CD8-positive, alpha-beta memory T cell (primary cell): ENCODE measurements around the gene PRDM16. TPM values are rescaled to one million over a fixed set of nuclear protein-coding genes. Genes with fewer than 3 reads are reported as not detected.
A peak's percentile ranks its signal among the peaks of the same experiment; 100 is the strongest.

ENCODE experiments used
- CTCF ChIA-PET: fragments of 350-600 bp; sonication (Branson Sonifier 250); formaldehyde crosslinking; loops from one replicate; lab custom pipeline; 2021; ENCODE audit warnings: antibody characterized with exemption; lab: Charles Lee
- POLR2A ChIA-PET: fragments of 350-600 bp; sonication (Branson Sonifier 250); formaldehyde crosslinking; loops from one replicate; lab custom pipeline; 2021; ENCODE audit warnings: antibody characterized with exemption; lab: Charles Lee
- DNase-seq, 5 donors: peaks; one replicate each; pipeline versions ENCODE4 v3.0.0 to v3.0.0-alpha.2; 2020 to 2022; ENCODE audit warnings: mixed read lengths in 1 of 5
- H3K27ac ChIP-seq: one replicate; pipeline ENCODE4 v1.7.0; 2013; ENCODE audit warnings: low read depth, mild to moderate bottlenecking, low read length, moderate library complexity
- H3K27me3 ChIP-seq: 2 replicates; pipeline ENCODE4 v1.7.0; 2013; ENCODE audit warnings: low read length, mild to moderate bottlenecking; ENCODE audit not compliant: insufficient read depth, poor library complexity, severe bottlenecking
- H3K36me3 ChIP-seq: 2 replicates; pipeline ENCODE4 v1.7.0; 2013; ENCODE audit warnings: mild to moderate bottlenecking, low read length, moderate library complexity; ENCODE audit not compliant: insufficient read depth
- H3K4me1 ChIP-seq: 2 replicates; pipeline ENCODE4 v1.7.0; 2013; ENCODE audit warnings: mild to moderate bottlenecking, low read length, moderate library complexity; ENCODE audit not compliant: insufficient read depth
- H3K4me3 ChIP-seq: 2 replicates; pipeline ENCODE4 v1.7.0; 2013; ENCODE audit warnings: mild to moderate bottlenecking, low read length
- H3K9me3 ChIP-seq: 2 replicates; pipeline ENCODE4 v1.7.0; 2013; ENCODE audit warnings: mild to moderate bottlenecking, low read length
- H3K27ac Mint-ChIP-seq, 8 donors: one replicate each; pipeline ENCODE4 v1.8.0; 2020 to 2021; ENCODE audit warnings: mixed read lengths in 8 of 8, mild to moderate bottlenecking in 6 of 8, inconsistent platforms in 3 of 8, moderate library complexity in 3 of 8
- H3K27me3 Mint-ChIP-seq, 2 donors: one replicate each; pipeline ENCODE4 v1.8.0; 2020 to 2021; ENCODE audit warnings: mixed read lengths in 2 of 2, mild to moderate bottlenecking in 1 of 2, moderate library complexity in 1 of 2
- H3K36me3 Mint-ChIP-seq, 3 donors: one replicate each; pipeline ENCODE4 v1.8.0; 2020 to 2021; ENCODE audit warnings: mixed read lengths in 3 of 3, inconsistent platforms in 1 of 3, mild to moderate bottlenecking in 1 of 3
- H3K4me1 Mint-ChIP-seq, 3 donors: one replicate each; pipeline ENCODE4 v1.8.0; 2020 to 2021; ENCODE audit warnings: mixed read lengths in 3 of 3, inconsistent platforms in 1 of 3, mild to moderate bottlenecking in 1 of 3
- H3K4me3 Mint-ChIP-seq, 7 donors: one replicate each; pipeline ENCODE4 v1.8.0; 2020 to 2021; ENCODE audit warnings: mixed read lengths in 7 of 7, mild to moderate bottlenecking in 6 of 7, moderate library complexity in 4 of 7, inconsistent platforms in 2 of 7
- H3K9me3 Mint-ChIP-seq, 5 donors: one replicate each; pipeline ENCODE4 v1.8.0; 2020 to 2022; ENCODE audit warnings: mixed read lengths in 5 of 5, mild to moderate bottlenecking in 3 of 5, moderate library complexity in 2 of 5, inconsistent platforms in 1 of 5
- polyA plus RNA-seq: library from polyadenylated mRNA; unstranded; fragments of 300-500 nt; fragmentation: Illumina TruSeq; gene quantifications from one replicate; pipeline ENCODE4 v1.2.3, GENCODE V29; 2021
- total RNA-seq, 2 experiments: library from RNA; stranded (reverse); gene quantifications; one replicate each; pipeline ENCODE4 v1.2.3, GENCODE V29; 2021

Gene PRDM16
- total and polyA plus RNA-seq, 3 experiments from 2014 or later, result not detected

DNA sequence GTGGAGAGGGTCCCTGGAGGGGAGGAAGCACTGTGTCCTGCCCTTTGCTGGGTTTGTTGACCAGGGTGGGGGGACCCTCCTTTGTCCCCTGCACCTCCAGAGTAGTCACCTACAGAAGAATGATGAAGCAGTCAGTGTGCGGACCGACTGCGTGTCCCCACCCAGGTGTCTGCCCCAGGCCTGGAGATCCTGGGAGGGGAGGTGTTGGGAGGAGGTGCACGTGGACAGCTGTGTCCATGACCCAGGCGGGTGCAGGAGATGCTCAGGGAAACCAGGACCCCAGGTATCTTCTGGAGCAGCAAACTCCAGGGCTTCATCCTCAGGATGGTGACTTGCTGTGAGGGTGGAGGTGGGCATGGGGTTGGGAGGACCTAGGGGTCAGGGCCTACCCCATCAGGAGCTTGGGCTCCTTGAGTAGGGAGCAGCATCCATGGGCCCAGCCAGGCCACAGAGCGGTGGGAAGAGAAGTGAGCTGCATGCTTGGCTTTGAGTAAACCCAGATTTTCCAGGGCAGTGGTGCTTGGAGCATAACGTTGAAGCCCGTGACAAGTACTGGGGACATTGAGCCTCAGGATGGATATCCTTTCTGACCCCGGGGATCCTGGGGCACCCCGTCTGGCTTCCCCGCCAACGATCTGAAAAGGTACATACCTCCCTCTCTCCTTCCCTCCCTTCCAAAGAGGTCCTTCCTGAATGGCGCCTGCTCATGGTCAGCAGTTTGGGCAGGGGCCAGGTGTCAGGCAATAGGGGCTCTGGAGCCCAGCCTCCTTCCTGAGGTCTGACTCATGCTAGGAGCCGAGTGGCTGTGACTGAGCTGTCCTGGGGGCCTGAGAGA is 34.1 kb upstream of the PRDM16 start:
- peaks cover 2 to 3% of the 10 kb centered on the region in 2 donors for H3K27me3 Mint-ChIP-seq
- H3K27ac Mint-ChIP-seq, result no peak overlapping the region
- Histone ChIP-seq H3K4me1 (peaks cover 25% of the 10 kb centered on the region), H3K27me3 (no peaks in the 10 kb centered on the region), H3K9me3 (no peaks in the 10 kb centered on the region), H3K36me3 (no peaks in the 10 kb centered on the region), H3K4me3 (no peak overlapping the region), H3K27ac (no peak overlapping the region)
- ChIA-PET CTCF (interaction anchor here (0.6 kb wide), 1 partner anchor 154 kb away, joined by 3 read pairs; no protein-coding TSS in a partner anchor), POLR2A (no interaction called here)
- no peaks in the 10 kb centered on the region for H3K9me3 Mint-ChIP-seq
- no peaks in the 10 kb centered on the region for H3K36me3 Mint-ChIP-seq
- DNase-seq, result peak in 1 of 5 donors; percentile 39
- H3K4me3 Mint-ChIP-seq, result no peak overlapping the region
- peaks cover 5 to 21% (median 12%) of the 10 kb centered on the region in 3 donors for H3K4me1 Mint-ChIP-seq

DNA sequence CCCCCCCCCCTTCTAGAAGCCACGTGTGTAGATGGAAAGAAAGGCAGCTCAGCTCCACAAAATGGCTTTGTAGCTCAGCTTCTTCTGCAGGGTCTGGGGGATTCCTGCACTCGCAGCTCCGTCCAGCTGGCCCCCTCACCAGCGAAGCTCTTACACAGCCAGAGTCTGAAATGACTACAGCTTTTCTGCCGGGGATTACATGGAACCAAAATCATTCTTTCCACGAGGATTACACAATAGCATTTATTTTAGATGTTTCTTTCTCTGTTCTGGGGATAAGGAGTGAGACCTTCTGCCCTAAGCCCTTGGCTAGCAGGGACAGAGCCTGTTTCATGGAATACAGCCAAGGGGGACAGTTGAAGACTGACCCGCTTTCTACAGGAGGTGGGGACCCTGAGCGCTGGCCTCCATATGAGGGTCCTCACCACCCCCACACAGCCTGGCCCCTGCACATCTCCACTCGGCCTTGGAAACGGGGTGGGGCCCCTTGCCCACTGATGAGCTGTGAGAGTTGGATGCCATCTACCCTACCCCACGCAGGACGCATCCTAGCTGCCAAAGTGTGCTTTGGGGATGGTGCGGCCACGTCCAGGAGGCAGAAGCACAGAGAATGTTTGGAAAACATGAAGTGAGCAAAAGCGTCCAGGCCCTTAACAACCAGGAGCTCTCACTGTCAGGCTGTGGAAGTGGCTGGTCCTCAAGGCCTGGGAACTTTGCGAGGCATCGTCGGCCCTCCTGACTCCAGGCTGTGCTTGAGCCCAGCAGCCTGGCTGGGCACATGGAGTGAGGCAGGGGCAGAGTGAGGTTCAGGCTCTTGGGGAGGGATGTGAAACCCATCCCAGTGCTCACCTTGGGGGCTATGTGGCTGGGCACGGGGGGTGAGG is 33.2 kb upstream of the PRDM16 start:
- no peak overlapping the region for H3K4me3 Mint-ChIP-seq
- Histone ChIP-seq H3K27ac (no peak overlapping the region), H3K27me3 (no peaks in the 10 kb centered on the region), H3K4me1 (peaks cover 25% of the 10 kb centered on the region), H3K36me3 (no peaks in the 10 kb centered on the region), H3K9me3 (no peaks in the 10 kb centered on the region), H3K4me3 (no peak overlapping the region)
- DNase-seq, result peak in 1 of 5 donors; percentile 39
- ChIA-PET CTCF (interaction anchor here (0.6 kb wide), 1 partner anchor 155 kb away, joined by 3 read pairs; no protein-coding TSS in a partner anchor), POLR2A (no interaction called here)
- H3K27me3 Mint-ChIP-seq, result peaks cover 2 to 3% of the 10 kb centered on the region in 2 donors
- H3K4me1 Mint-ChIP-seq, result peaks cover 5 to 21% (median 12%) of the 10 kb centered on the region in 3 donors
- H3K36me3 Mint-ChIP-seq, result no peaks in the 10 kb centered on the region
- no peak overlapping the region for H3K27ac Mint-ChIP-seq
- H3K9me3 Mint-ChIP-seq, result no peaks in the 10 kb centered on the region

DNA sequence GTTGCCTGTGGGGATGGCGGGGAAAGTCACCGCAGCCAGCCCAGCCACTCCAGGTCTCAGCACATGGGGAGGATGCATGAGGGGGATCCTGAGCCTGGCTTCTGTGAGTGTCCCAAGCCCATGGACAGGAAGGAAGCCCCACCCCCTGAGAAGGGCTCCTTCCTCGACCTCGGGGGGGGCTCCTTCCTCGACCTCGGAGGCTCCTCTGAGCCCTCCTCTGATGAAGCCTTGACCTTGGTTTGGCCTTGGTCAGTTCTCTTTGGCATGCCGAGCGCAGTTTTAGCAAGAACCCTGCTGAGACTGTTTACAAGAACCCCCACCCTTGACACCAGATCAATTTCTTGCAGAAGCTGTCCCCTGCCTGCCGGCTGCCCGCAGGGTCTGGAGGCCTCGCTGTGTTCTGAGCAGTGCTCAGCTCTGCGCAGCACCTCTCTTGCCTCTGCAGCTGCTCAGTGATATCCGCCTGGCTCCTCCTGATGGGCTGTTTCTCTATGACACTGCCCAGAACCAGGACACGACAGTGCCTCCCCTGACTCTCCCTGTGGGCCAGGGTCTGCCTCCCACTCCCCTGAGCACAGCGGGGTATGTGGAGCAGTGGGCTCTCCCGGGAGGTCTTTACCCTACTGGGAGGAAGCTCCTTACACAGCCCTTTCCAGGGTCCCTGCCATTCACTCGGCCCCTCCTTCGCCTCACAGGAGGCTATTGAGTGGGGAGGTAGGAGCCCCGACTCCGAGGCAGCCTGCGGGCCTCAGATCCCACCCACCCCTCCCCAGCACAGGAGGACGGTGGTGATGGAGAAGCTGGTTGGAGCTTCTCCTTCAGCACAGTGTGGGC is 32.3 kb upstream of the PRDM16 start:
- no peak overlapping the region for H3K4me3 Mint-ChIP-seq
- no peaks in the 10 kb centered on the region for H3K36me3 Mint-ChIP-seq
- Histone ChIP-seq H3K4me3 (no peak overlapping the region), H3K27ac (no peak overlapping the region), H3K4me1 (peaks cover 25% of the 10 kb centered on the region), H3K36me3 (no peaks in the 10 kb centered on the region), H3K9me3 (no peaks in the 10 kb centered on the region), H3K27me3 (no peaks in the 10 kb centered on the region)
- CTCF ChIA-PET, result no interaction called here
- peak in 1 of 5 donors; percentile 33 for DNase-seq
- POLR2A ChIA-PET, result no interaction called here
- H3K27me3 Mint-ChIP-seq, result peaks cover 2 to 3% of the 10 kb centered on the region in 2 donors
- no peaks in the 10 kb centered on the region for H3K9me3 Mint-ChIP-seq
- H3K4me1 Mint-ChIP-seq, result peaks cover 5 to 21% (median 12%) of the 10 kb centered on the region in 3 donors
- no peak overlapping the region for H3K27ac Mint-ChIP-seq

DNA sequence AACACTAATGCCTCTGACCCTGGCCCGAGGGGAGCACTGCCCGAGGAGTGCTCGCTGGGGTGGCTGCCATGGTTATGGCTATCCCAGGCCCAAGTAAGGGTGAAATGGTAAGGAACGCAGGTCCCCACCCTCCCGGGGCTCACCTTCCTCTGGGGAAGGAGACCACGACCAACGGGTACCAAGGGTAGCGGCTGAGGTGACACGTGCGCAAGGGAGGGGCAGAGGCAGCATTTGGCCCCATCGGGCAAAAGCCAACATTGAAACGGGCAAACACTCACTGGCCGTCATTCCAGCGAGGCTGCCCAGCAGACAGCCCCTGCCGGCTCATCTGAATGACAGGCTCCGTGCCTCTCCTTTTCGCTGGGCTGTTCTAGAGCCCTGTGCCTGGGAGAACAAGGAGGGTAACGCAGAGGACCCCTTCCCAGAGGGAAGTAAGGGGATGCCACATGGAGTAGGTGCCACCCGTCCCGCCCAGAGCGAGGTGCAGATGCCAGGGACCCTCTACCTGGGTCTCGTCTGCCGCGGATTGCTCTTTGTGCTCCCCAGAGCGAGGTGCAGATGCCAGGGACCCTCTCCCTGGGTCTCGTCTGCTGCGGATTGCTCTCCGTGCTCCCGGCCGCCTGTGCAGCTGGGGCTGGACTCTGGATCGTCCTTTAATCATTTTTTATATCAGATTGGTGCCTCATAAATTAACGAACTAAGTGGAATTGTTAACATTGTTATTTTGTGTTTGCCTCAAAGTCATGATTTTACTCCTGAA is 31.5 kb upstream of the PRDM16 start:
- DNase-seq, result peak in 1 of 5 donors; percentile 15
- Histone ChIP-seq H3K27ac (no peak overlapping the region), H3K27me3 (no peaks in the 10 kb centered on the region), H3K4me3 (no peak overlapping the region), H3K4me1 (peaks cover 21% of the 10 kb centered on the region), H3K36me3 (no peaks in the 10 kb centered on the region), H3K9me3 (no peaks in the 10 kb centered on the region)
- Mint-ChIP-seq H3K4me3 (no peak overlapping the region), H3K27me3 (peaks cover 3% of the 10 kb centered on the region in 2 donors), H3K9me3 (no peaks in the 10 kb centered on the region), H3K27ac (no peak overlapping the region), H3K36me3 (no peaks in the 10 kb centered on the region), H3K4me1 (peaks cover 5 to 17% (median 12%) of the 10 kb centered on the region in 3 donors)
- CTCF ChIA-PET, result no interaction called here
- POLR2A ChIA-PET, result no interaction called here

DNA sequence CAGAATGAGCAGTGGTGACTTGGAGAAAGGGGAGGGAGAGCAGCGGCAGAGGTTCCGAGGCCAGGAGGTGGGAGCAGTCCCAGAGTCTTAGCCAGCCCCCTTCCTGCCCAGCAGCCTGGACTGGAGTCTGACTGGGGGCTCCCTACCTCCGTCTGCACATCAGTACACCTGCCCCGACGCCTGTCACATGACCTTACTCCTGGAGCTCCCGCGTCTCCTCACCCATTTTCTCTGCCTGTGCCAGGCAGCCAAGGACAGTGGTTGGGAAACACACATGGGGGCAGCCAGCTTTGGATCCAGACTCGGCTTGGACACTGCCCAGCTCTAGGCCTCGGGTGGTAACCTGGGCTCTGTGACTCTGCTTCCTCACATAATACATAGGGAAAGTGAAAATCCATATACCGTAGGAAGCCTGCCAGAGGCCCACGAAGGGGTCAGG is 30.9 kb upstream of the PRDM16 start:
- Mint-ChIP-seq H3K9me3 (no peaks in the 10 kb centered on the region), H3K4me3 (no peak overlapping the region)
- peak in 1 of 5 donors; percentile 43 for DNase-seq

DNA sequence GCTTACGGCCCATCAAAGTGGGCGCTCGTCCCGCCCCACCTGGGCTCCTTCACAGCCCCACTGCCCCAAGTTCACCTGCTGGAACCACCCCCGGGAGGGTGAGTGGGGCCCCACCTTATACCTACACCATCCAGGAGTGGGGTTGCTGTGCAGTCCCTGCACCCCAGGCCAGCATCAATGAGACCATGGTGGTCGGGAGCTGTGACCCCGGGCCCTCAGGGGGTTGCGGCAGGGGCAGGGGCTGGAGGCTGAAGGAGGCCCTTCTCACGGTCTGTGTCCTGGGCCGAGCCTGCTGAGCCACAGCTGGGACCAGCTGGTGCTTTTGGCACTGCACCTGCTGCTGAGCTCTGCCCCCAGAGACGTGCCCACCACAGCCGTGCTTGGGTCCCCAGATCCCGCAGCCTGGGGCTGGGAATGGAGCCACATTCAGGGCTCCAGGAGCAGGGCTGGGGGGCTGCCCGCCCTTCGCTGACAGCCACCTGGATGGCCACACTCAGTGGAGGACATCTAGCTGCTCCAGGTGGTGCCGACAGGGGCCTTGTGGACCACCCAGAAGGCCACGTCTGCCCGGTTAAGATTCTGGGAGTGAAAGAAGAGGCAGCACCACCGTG is 30.3 kb upstream of the PRDM16 start:
- CTCF ChIA-PET, result interaction anchor here (1.1 kb wide), 1 partner anchor 11 kb away, joined by 3 read pairs; no protein-coding TSS in a partner anchor
- H3K9me3 Mint-ChIP-seq, result no peaks in the 10 kb centered on the region

More for the DNA sequence above, 30.9 kb upstream of the PRDM16 start:
- Mint-ChIP-seq H3K27ac (no peak overlapping the region), H3K36me3 (no peaks in the 10 kb centered on the region), H3K4me1 (peaks cover 3 to 10% (median 8%) of the 10 kb centered on the region in 3 donors), H3K27me3 (peaks cover 3% of the 10 kb centered on the region in 2 donors)
- ChIA-PET CTCF (interaction anchor here (1.1 kb wide), 1 partner anchor 11 kb away, joined by 3 read pairs; no protein-coding TSS in a partner anchor), POLR2A (no interaction called here)
- no peaks in the 10 kb centered on the region for H3K9me3 ChIP-seq
- H3K27ac ChIP-seq, result no peak overlapping the region
- no peaks in the 10 kb centered on the region for H3K36me3 ChIP-seq
- H3K4me1 ChIP-seq, result peaks cover 21% of the 10 kb centered on the region
- no peak overlapping the region for H3K4me3 ChIP-seq
- H3K27me3 ChIP-seq, result no peaks in the 10 kb centered on the region

More for the DNA sequence above, 30.3 kb upstream of the PRDM16 start:
- Histone ChIP-seq H3K27ac (no peak overlapping the region), H3K9me3 (no peaks in the 10 kb centered on the region), H3K4me3 (no peak overlapping the region), H3K36me3 (no peaks in the 10 kb centered on the region), H3K4me1 (peaks cover 16% of the 10 kb centered on the region), H3K27me3 (no peaks in the 10 kb centered on the region)
- no peak overlapping the region for H3K4me3 Mint-ChIP-seq
- peaks cover 3% of the 10 kb centered on the region in 2 donors for H3K27me3 Mint-ChIP-seq
- no peaks in the 10 kb centered on the region for H3K36me3 Mint-ChIP-seq
- peak in 1 of 5 donors; percentile 35 for DNase-seq
- H3K4me1 Mint-ChIP-seq, result peaks cover under 1 to 5% (median 3%) of the 10 kb centered on the region in 3 donors
- POLR2A ChIA-PET, result no interaction called here
- no peak overlapping the region for H3K27ac Mint-ChIP-seq
